ENCODE measurements around the gene KMT2C. TPM values are rescaled to one million over a fixed set of nuclear protein-coding genes. Genes with fewer than 3 reads are reported as not detected.
"Not testable (repeated sequence)": the region's sequence is repeated elsewhere in the genome, so short reads cannot be mapped to it uniquely, and the experiment has no call there.

Gene KMT2C
- total RNA-seq, 2 experiments from 2014 or later, result 95.5 to 102 TPM

DNA sequence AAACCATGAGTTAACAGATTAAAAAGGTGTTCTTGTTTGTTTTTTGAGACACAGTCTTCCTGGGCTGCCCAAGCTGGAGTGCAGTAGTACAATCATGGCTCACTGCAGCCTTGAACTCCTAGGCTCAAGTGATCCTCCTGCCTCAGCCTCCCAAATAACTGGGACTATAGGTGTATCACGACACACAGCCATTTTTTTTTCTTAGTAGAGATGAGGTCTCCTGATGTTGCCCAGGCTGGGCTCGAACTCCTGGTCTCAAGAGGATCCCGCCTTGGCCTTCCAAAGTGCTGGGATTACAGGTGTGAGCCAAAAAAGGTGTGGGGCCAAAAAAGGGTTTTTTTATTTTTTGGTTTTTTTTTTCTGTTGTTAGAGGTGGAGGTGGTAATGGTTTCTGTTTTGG is 29.3 kb downstream of the KMT2C start:
- ATAC-seq (ENCODE audit: low read depth) (no peak), DNase-seq (no peak)
- POLR2A ChIA-PET, result no interaction called here
- Mint-ChIP-seq H3K4me1 (no peaks in the 10 kb centered on the region), H3K9me3 (peaks cover 13% of the 10 kb centered on the region), H3K27ac (no peak overlapping the region), H3K4me3 (no peak overlapping the region), H3K27me3 (no peaks in the 10 kb centered on the region), H3K36me3 (peaks cover 6% of the 10 kb centered on the region)

- H3K4me1 Mint-ChIP-seq; DNase-seq; H3K27me3 Mint-ChIP-seq; H3K4me3 Mint-ChIP-seq; POLR2A ChIA-PET; H3K27ac Mint-ChIP-seq; H3K36me3 Mint-ChIP-seq; ATAC-seq (ENCODE audit: low read depth): not testable (repeated sequence)
- peaks cover 13% of the 10 kb centered on the region for H3K9me3 Mint-ChIP-seq
Measured at GRCh38 chr7:152406030-152406429, 29.8 kb downstream of the KMT2C start.

- Mint-ChIP-seq H3K4me1 (peaks cover 1% of the 10 kb centered on the region), H3K27ac (no peak overlapping the region), H3K4me3 (no peak overlapping the region)
Measured at GRCh38 chr7:152403726-152404125, 32.1 kb downstream of the KMT2C start.

DNA sequence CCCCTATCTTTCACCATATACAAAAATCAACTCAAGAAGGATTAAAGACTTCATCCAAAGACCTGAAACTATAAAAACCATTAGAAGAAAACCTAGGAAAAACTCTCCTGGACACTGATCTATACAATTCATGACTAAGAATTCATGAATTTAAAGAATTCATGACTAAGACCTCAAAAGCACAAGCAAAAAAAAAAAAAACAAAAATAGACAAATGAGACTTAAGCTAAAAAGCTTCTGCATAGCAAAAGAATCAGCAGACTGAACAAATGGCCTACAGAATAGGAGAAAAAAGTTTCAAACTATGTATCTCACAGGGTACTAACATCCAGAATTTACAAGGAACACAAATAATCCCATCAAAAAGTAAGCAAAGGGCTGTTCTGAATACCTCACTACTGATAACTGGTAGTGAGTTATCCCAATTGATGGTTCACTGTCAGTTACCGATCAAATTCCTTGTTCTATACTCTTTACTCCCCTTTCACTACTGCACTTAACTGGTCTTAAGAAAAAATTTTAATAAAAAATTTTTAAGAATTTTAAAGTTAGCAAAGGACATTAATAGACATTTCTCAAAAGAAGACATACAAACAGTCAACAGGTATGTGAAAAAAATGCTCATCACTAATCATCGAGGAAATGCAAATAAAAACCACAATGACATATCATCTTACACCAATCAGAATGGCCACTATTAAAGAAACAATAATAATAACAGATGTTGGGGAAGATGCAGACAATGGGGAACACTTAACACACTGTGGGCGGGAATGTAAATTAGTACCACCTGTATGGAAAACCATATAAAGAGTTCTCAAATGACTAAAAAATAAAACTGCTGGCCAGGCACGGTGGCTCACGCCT is 33.2 kb downstream of the KMT2C start:
- Mint-ChIP-seq H3K27me3 (no peaks in the 10 kb centered on the region), H3K9me3 (peaks cover 13% of the 10 kb centered on the region), H3K4me3 (no peak overlapping the region), H3K36me3 (peaks cover 17% of the 10 kb centered on the region), H3K27ac (no peak overlapping the region), H3K4me1 (peaks cover 3% of the 10 kb centered on the region)
- DNase-seq, result no peak
- no peak for ATAC-seq (ENCODE audit: low read depth)
- POLR2A ChIA-PET, result no interaction called here

More at GRCh38 chr7:152403726-152404125, 32.1 kb downstream of the KMT2C start:
- DNase-seq (no peak), ATAC-seq (ENCODE audit: low read depth) (no peak)
- POLR2A ChIA-PET, result no interaction called here
- Mint-ChIP-seq H3K9me3 (peaks cover 13% of the 10 kb centered on the region), H3K36me3 (peaks cover 10% of the 10 kb centered on the region), H3K27me3 (no peaks in the 10 kb centered on the region)

GRCh38 chr7:152399344-152399743 is 36.5 kb downstream of the KMT2C start:
- H3K4me3 Mint-ChIP-seq, result no peak overlapping the region
- peaks cover 2% of the 10 kb centered on the region for H3K9me3 Mint-ChIP-seq
- peaks cover 16% of the 10 kb centered on the region for H3K36me3 Mint-ChIP-seq
- H3K4me1 Mint-ChIP-seq, result peaks cover 3% of the 10 kb centered on the region
- H3K27me3 Mint-ChIP-seq, result no peaks in the 10 kb centered on the region
- DNase-seq, result no peak
- no peak overlapping the region for H3K27ac Mint-ChIP-seq
- no peak for ATAC-seq (ENCODE audit: low read depth)
- POLR2A ChIA-PET, result no interaction called here

- Mint-ChIP-seq H3K27ac (no peak overlapping the region), H3K27me3 (no peaks in the 10 kb centered on the region), H3K4me1 (peaks cover 9% of the 10 kb centered on the region), H3K36me3 (peaks cover 8% of the 10 kb centered on the region), H3K4me3 (no peak overlapping the region), H3K9me3 (no peaks in the 10 kb centered on the region)
- ATAC-seq (ENCODE audit: low read depth), result no peak
- no peak for DNase-seq
- POLR2A ChIA-PET, result no interaction called here
Measured at GRCh38 chr7:152395112-152395511, 40.7 kb downstream of the KMT2C start.

GRCh38 chr7:152394214-152394613 is 41.6 kb downstream of the KMT2C start:
- H3K27ac Mint-ChIP-seq; H3K4me3 Mint-ChIP-seq; H3K9me3 Mint-ChIP-seq; H3K36me3 Mint-ChIP-seq; H3K4me1 Mint-ChIP-seq; POLR2A ChIA-PET; DNase-seq; H3K27me3 Mint-ChIP-seq; ATAC-seq (ENCODE audit: low read depth): not testable (repeated sequence)

GRCh38 chr7:152392254-152392653 is 43.5 kb downstream of the KMT2C start:
- Mint-ChIP-seq H3K27ac (no peak overlapping the region), H3K36me3 (peaks cover 2% of the 10 kb centered on the region)
- POLR2A ChIA-PET, result no interaction called here

GRCh38 chr7:152386136-152386764 is 49.6 kb downstream of the KMT2C start:
- H3K27me3 Mint-ChIP-seq; ATAC-seq (ENCODE audit: low read depth); H3K4me1 Mint-ChIP-seq; H3K4me3 Mint-ChIP-seq; DNase-seq; H3K36me3 Mint-ChIP-seq; H3K27ac Mint-ChIP-seq; H3K9me3 Mint-ChIP-seq; POLR2A ChIA-PET: not testable (repeated sequence)

More at GRCh38 chr7:152392254-152392653, 43.5 kb downstream of the KMT2C start:
- DNase-seq (no peak), ATAC-seq (ENCODE audit: low read depth) (no peak)
- Mint-ChIP-seq H3K4me3 (no peak overlapping the region), H3K9me3 (no peaks in the 10 kb centered on the region), H3K4me1 (peaks cover 6% of the 10 kb centered on the region), H3K27me3 (no peaks in the 10 kb centered on the region)

- POLR2A ChIA-PET; H3K27ac Mint-ChIP-seq; ATAC-seq (ENCODE audit: low read depth); H3K4me3 Mint-ChIP-seq; H3K36me3 Mint-ChIP-seq; H3K4me1 Mint-ChIP-seq; H3K9me3 Mint-ChIP-seq; H3K27me3 Mint-ChIP-seq; DNase-seq: not testable (repeated sequence)
Measured at GRCh38 chr7:152384235-152385200, 51.3 kb downstream of the KMT2C start.

DNA sequence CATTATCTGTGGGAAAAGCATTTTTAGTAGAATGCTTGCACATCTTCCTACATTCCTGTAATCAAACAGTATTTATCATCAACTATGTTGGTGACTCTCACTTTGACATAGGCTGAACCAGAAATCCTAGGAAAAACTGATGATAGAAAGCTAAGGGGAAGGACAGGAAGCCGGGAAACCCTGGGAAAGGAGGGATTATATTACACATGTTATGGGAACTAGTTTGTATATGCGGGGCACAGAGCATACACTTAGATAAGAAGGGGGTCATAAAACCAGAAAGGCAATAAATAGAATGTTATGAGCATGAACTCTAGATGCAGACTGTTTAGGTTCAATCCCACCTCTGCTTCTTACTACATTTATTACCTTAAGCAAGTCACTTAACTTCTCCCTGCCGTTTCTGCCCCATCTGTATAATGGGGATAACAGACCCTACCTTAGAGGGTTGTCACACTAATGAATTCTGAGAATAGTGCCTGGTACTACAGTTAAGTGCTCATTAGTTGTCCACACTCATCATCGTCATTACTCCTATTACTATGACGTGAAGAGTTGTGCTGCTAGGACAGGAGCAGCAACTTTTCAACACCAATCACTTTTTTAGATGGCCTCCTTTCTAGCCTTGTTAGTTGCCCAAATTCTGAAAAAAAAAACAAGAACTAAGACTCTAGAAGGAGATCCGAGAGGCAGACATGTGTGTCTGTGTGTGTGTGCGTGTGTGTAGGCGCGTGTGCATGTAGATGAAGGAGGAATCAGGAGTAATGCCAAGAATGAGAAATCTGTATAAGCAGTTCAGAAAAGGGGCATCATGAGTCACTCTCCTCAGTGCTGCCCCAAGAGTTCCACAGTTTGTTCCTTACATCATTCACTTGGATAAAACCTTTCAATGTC is 52.2 kb downstream of the KMT2C start:
- DNase-seq (no peak), ATAC-seq (ENCODE audit: low read depth) (no peak)
- peaks cover 11% of the 10 kb centered on the region for H3K4me1 Mint-ChIP-seq
- H3K9me3 Mint-ChIP-seq, result no peaks in the 10 kb centered on the region
- POLR2A ChIA-PET, result no interaction called here
- H3K4me3 Mint-ChIP-seq, result no peak overlapping the region
- H3K27ac Mint-ChIP-seq, result no peak overlapping the region
- peaks cover 9% of the 10 kb centered on the region for H3K36me3 Mint-ChIP-seq
- no peaks in the 10 kb centered on the region for H3K27me3 Mint-ChIP-seq

DNA sequence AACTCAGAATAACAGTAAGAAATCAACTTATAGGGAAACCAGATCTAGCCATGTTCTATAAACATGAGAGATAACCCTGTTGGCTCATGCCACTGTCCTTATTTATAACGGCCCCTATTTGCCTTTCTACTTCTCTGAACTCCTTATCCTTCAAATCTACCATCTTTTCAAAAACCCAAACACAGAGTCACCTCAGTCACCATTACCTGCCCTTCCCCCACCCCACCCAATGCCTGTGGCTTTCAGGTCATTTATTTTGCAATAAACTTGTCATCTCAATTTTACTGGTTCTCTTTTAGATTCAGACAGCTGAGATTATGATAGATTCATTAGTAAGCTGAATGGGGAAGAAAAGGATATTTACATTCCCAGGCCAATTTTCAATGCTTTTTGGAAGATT is 53.6 kb downstream of the KMT2C start:
- Mint-ChIP-seq H3K9me3 (no peaks in the 10 kb centered on the region), H3K27ac (no peak overlapping the region), H3K4me3 (no peak overlapping the region), H3K36me3 (peaks cover 11% of the 10 kb centered on the region), H3K27me3 (no peaks in the 10 kb centered on the region), H3K4me1 (peaks cover 11% of the 10 kb centered on the region)
- POLR2A ChIA-PET, result no interaction called here
- DNase-seq (no peak), ATAC-seq (ENCODE audit: low read depth) (no peak)
